ENCODE results near the gene CHRNB4. TPM values are rescaled to one million over a fixed set of nuclear protein-coding genes. Genes with fewer than 3 reads are reported as not detected.
"Not testable (repeated sequence)": the region's sequence is repeated elsewhere in the genome, so short reads cannot be mapped to it uniquely, and the experiment has no call there.

The CHRNB4 gene
- total RNA-seq, 1 donor from 2014 or later: 3.9 TPM

GRCh38 chr15:78617076-78617475 lies 23.9 kb downstream of the CHRNB4 start:
- Mint-ChIP-seq H3K36me3 (ENCODE audit: low read depth) (peaks cover 2% of the 10 kb centered on the region), H3K4me3 (no peak overlapping the region), H3K27ac (ENCODE audit: unreplicated experiment) (no peak overlapping the region), H3K27me3 (ENCODE audit: low read depth) (peaks cover 40% of the 10 kb centered on the region), H3K9me3 (no peaks in the 10 kb centered on the region), H3K4me1 (peaks cover 6% of the 10 kb centered on the region)
- TF ChIP-seq CTCF (conservative IDR thresholded peaks at IDR 0.05): no peak
- no peak for DNase-seq (ENCODE audit: low read depth, low spot score)

- H3K36me3 Mint-ChIP-seq (ENCODE audit: low read depth): peaks cover under 1% of the 10 kb centered on the region
- no peak overlapping the region for H3K27ac Mint-ChIP-seq (ENCODE audit: unreplicated experiment)
- peaks cover 34% of the 10 kb centered on the region for H3K27me3 Mint-ChIP-seq (ENCODE audit: low read depth)
- no peak for DNase-seq (ENCODE audit: low read depth, low spot score)
- H3K9me3 Mint-ChIP-seq: no peaks in the 10 kb centered on the region
- no peak overlapping the region for H3K4me3 Mint-ChIP-seq
- no peak for TF ChIP-seq CTCF (conservative IDR thresholded peaks at IDR 0.05)
- H3K4me1 Mint-ChIP-seq: peaks cover 6% of the 10 kb centered on the region
Observed at GRCh38 chr15:78616506-78616905, 24.5 kb downstream of the CHRNB4 start.

- TF ChIP-seq CTCF (conservative IDR thresholded peaks at IDR 0.05): no peak
- no peak for DNase-seq (ENCODE audit: low read depth, low spot score)
- H3K36me3 Mint-ChIP-seq (ENCODE audit: low read depth): no peaks in the 10 kb centered on the region
Observed at GRCh38 chr15:78615151-78615589, 25.8 kb downstream of the CHRNB4 start.

GRCh38 chr15:78614021-78614420 lies 27.0 kb downstream of the CHRNB4 start:
- Mint-ChIP-seq H3K4me3 (no peak overlapping the region), H3K4me1 (peaks cover 6% of the 10 kb centered on the region), H3K27me3 (ENCODE audit: low read depth) (peaks cover 24% of the 10 kb centered on the region), H3K36me3 (ENCODE audit: low read depth) (no peaks in the 10 kb centered on the region), H3K27ac (ENCODE audit: unreplicated experiment) (no peak overlapping the region), H3K9me3 (no peaks in the 10 kb centered on the region)
- no peak for DNase-seq (ENCODE audit: low read depth, low spot score)
- TF ChIP-seq CTCF (conservative IDR thresholded peaks at IDR 0.05): no peak

More at GRCh38 chr15:78615151-78615589, 25.8 kb downstream of the CHRNB4 start:
- H3K27me3 Mint-ChIP-seq (ENCODE audit: low read depth): peaks cover 29% of the 10 kb centered on the region
- no peak overlapping the region for H3K4me3 Mint-ChIP-seq
- no peak overlapping the region for H3K27ac Mint-ChIP-seq (ENCODE audit: unreplicated experiment)
- H3K9me3 Mint-ChIP-seq: no peaks in the 10 kb centered on the region
- peaks cover 6% of the 10 kb centered on the region for H3K4me1 Mint-ChIP-seq

- H3K4me3 Mint-ChIP-seq; H3K27ac Mint-ChIP-seq (ENCODE audit: unreplicated experiment); H3K4me1 Mint-ChIP-seq; DNase-seq (ENCODE audit: low read depth, low spot score); H3K36me3 Mint-ChIP-seq (ENCODE audit: low read depth); H3K9me3 Mint-ChIP-seq: not testable (repeated sequence)
- H3K27me3 Mint-ChIP-seq (ENCODE audit: low read depth): peaks cover 25% of the 10 kb centered on the region
Observed at GRCh38 chr15:78609551-78609950, 31.5 kb downstream of the CHRNB4 start.

GRCh38 chr15:78605680-78606079 lies 35.3 kb downstream of the CHRNB4 start:
- H3K4me3 Mint-ChIP-seq: no peak overlapping the region
- no peak for DNase-seq (ENCODE audit: low read depth, low spot score)
- H3K36me3 Mint-ChIP-seq (ENCODE audit: low read depth): peaks cover 8% of the 10 kb centered on the region
- no peak overlapping the region for H3K27ac Mint-ChIP-seq (ENCODE audit: unreplicated experiment)
- no peaks in the 10 kb centered on the region for H3K4me1 Mint-ChIP-seq
- no peak for TF ChIP-seq CTCF (conservative IDR thresholded peaks at IDR 0.05)
- H3K9me3 Mint-ChIP-seq: no peaks in the 10 kb centered on the region
- H3K27me3 Mint-ChIP-seq (ENCODE audit: low read depth): peaks cover 24% of the 10 kb centered on the region

All from neural crest cell (in vitro differentiated cells).